ENCODE data around the gene BRCA1.

- TF ChIP-seq CTCF (IDR thresholded peaks at IDR 0.05) (no peak), POLR2A (IDR thresholded peaks at IDR 0.05) (no peak)
Observed at GRCh38 chr17:43020789-43021740, 104.1 kb downstream of the BRCA1 start.

Measured in right lobe of liver (tissue), 4 donors.